WTC11 (cell line): ENCODE measurements around the gene CNTNAP5.

Experiments
- ATF1 ChIP-seq: sonication (generic); formaldehyde crosslinking; IDR thresholded peaks from 2 replicates; pipeline ENCODE4 v1.8.1; 2023; ENCODE audit warnings: mild to moderate bottlenecking, moderate library complexity, missing genetic modification reagents
- CREB1 ChIP-seq: sonication (generic); formaldehyde crosslinking; IDR thresholded peaks from 2 replicates; pipeline ENCODE4 v1.8.0; 2023; ENCODE audit warnings: mild to moderate bottlenecking, missing genetic modification reagents
- CTCF ChIP-seq: fragments of 200-600 bp; IDR thresholded peaks from 2 replicates; pipeline ENCODE4 v1.8.0; 2022; ENCODE audit warnings: antibody characterized with exemption
- ETV6 ChIP-seq: sonication (generic); formaldehyde crosslinking; IDR thresholded peaks from 2 replicates; pipeline ENCODE4 v1.8.1; 2022; ENCODE audit warnings: mild to moderate bottlenecking, missing genetic modification reagents
- JUN ChIP-seq: sonication (generic); formaldehyde crosslinking; IDR thresholded peaks from 2 replicates; pipeline ENCODE4 v1.8.0; 2023; ENCODE audit warnings: mild to moderate bottlenecking, missing genetic modification reagents
- NFYB ChIP-seq: sonication (generic); formaldehyde crosslinking; conservative IDR thresholded peaks from 2 replicates; pipeline ENCODE4 v1.8.0; 2022; ENCODE audit warnings: low read depth, missing genetic modification reagents
- NR1H2 ChIP-seq: sonication (generic); formaldehyde crosslinking; IDR thresholded peaks from 2 replicates; pipeline ENCODE4 v1.9.0; 2021; ENCODE audit warnings: mild to moderate bottlenecking, moderate library complexity, missing genetic modification reagents
- ZNF121 ChIP-seq: sonication (generic); formaldehyde crosslinking; IDR thresholded peaks from 2 replicates; pipeline ENCODE4 v1.8.0; 2023; ENCODE audit warnings: missing genetic modification reagents
- ZNF138 ChIP-seq: sonication (generic); formaldehyde crosslinking; conservative IDR thresholded peaks from 2 replicates; pipeline ENCODE4 v1.8.1; 2022; ENCODE audit warnings: mild to moderate bottlenecking, moderate library complexity, missing genetic modification reagents
- ZNF512 ChIP-seq: sonication (generic); formaldehyde crosslinking; IDR thresholded peaks from 2 replicates; pipeline ENCODE4 v1.8.1; 2022; ENCODE audit warnings: missing genetic modification reagents, borderline replicate concordance
- TF ChIP-seq, protein P1 (sequence below): sonication (generic); formaldehyde crosslinking; IDR thresholded peaks from 2 replicates; pipeline ENCODE4 v1.8.1; 2023; ENCODE audit warnings: mild to moderate bottlenecking, missing genetic modification reagents, moderate library complexity
- TF ChIP-seq, protein P2 (sequence below): sonication (generic); formaldehyde crosslinking; IDR thresholded peaks from 2 replicates; pipeline ENCODE4 v1.8.1; 2023; ENCODE audit warnings: mild to moderate bottlenecking, moderate library complexity, missing genetic modification reagents
- TF ChIP-seq, protein P3 (sequence below): sonication (generic); formaldehyde crosslinking; IDR thresholded peaks from 2 replicates; pipeline ENCODE4 v1.8.0; 2022; ENCODE audit warnings: mild to moderate bottlenecking, missing genetic modification reagents

DNA sequence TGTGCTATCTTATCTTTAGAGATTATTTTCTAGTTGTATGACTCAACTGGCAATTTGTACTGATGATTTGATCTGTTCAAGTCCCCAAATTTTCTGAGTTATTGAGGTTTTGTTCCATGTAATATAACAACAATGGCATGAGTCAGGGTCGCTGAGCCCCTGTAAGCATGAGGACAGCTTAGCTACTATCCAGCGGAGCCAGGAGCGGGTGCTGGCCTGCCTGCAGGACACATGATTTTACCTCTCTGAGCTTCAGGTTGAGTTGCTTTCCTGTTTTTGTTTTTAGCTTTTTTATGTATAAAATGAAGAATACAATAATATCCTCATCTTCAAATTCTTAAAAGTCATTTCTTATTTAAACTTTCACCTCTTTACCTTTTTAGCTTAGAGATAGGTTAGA, 561.1 kb downstream of the CNTNAP5 start:
- TF ChIP-seq CTCF (no peak), JUN (CRISPR knock-in tag) (no peak), ZNF138 (CRISPR knock-in tag) (no peak), ETV6 (no peak), CREB1 (CRISPR knock-in tag) (no peak), ATF1 (no peak), NFYB (no peak), NR1H2 (CRISPR knock-in tag) (no peak), ZNF512 (CRISPR knock-in tag) (no peak), ZNF121 (no peak)
- TF ChIP-seq, protein P1, sequence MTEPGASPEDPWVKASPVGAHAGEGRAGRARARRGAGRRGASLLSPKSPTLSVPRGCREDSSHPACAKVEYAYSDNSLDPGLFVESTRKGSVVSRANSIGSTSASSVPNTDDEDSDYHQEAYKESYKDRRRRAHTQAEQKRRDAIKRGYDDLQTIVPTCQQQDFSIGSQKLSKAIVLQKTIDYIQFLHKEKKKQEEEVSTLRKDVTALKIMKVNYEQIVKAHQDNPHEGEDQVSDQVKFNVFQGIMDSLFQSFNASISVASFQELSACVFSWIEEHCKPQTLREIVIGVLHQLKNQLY (CRISPR knock-in tag) = no peak
- TF ChIP-seq, protein P2, sequence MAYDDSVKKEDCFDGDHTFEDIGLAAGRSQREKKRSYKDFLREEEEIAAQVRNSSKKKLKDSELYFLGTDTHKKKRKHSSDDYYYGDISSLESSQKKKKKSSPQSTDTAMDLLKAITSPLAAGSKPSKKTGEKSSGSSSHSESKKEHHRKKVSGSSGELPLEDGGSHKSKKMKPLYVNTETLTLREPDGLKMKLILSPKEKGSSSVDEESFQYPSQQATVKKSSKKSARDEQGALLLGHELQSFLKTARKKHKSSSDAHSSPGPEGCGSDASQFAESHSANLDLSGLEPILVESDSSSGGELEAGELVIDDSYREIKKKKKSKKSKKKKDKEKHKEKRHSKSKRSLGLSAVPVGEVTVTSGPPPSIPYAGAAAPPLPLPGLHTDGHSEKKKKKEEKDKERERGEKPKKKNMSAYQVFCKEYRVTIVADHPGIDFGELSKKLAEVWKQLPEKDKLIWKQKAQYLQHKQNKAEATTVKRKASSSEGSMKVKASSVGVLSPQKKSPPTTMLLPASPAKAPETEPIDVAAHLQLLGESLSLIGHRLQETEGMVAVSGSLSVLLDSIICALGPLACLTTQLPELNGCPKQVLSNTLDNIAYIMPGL = no peak
- TF ChIP-seq, protein P3, sequence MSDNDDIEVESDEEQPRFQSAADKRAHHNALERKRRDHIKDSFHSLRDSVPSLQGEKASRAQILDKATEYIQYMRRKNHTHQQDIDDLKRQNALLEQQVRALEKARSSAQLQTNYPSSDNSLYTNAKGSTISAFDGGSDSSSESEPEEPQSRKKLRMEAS (CRISPR knock-in tag) = no peak
